GM12878 (cell line): ENCODE measurements around the gene TOB2. TPM values are rescaled to one million over a fixed set of nuclear protein-coding genes. Genes with fewer than 3 reads are reported as not detected.

ENCODE experiments used
- BHLHE40 ChIP-seq, 2 experiments: fragments of 450-650 bp in 1 of 2; IDR thresholded peaks; 2 replicates each; pipeline ENCODE4 v1.6.1; 2011 to 2017; ENCODE audit warnings: low read depth in 2 of 2, borderline replicate concordance in 1 of 2, improper control_type of control experiment in 1 of 2, low read length in 1 of 2, mild to moderate bottlenecking in 1 of 2
- CBFB ChIP-seq: IDR thresholded peaks from 2 replicates; pipeline ENCODE4 v1.6.1; 2016; ENCODE audit warnings: antibody characterized with exemption, low read depth
- ESRRA ChIP-seq: IDR thresholded peaks from 2 replicates; pipeline ENCODE4 v1.6.1; 2012; ENCODE audit warnings: mild to moderate bottlenecking, low read length, improper control_type of control experiment
- HDGF ChIP-seq: fragments of 450-650 bp; IDR thresholded peaks from 2 replicates; pipeline ENCODE4 v1.6.1; 2016; ENCODE audit warnings: antibody characterized with exemption
- IKZF2 ChIP-seq, 2 experiments: fragments of 450-650 bp; IDR thresholded peaks; 2 replicates each; pipeline ENCODE4 v1.6.1; 2017; ENCODE audit warnings: mild to moderate bottlenecking in 2 of 2, moderate library complexity in 2 of 2
- NFXL1 ChIP-seq: fragments of 450-650 bp; IDR thresholded peaks from 2 replicates; pipeline ENCODE4 v1.6.1; 2017; ENCODE audit warnings: antibody characterized with exemption, mild to moderate bottlenecking, borderline replicate concordance
- NFYB ChIP-seq: IDR thresholded peaks from 2 replicates; pipeline ENCODE4 v1.6.1; 2011; ENCODE audit warnings: low read depth, mild to moderate bottlenecking, low read length, improper control_type of control experiment, moderate library complexity; ENCODE audit not compliant: insufficient read depth
- RFX5 ChIP-seq: IDR thresholded peaks from 2 replicates; pipeline ENCODE4 v1.6.1; 2011; ENCODE audit warnings: low read depth, low read length, improper control_type of control experiment
- polyA plus RNA-seq, 11 experiments: library from polyadenylated mRNA; depleted of rRNA in 4 of 11; unstranded in 6 of 11; stranded (reverse) in 5 of 11; fragments of >200 nt; fragmentation: Nextera tagmentation in 4 of 11; fragmentation: Illumina TruSeq in 1 of 11; extraction: Ambion mirVana in 4 of 11; extraction: Trizol in 1 of 11; gene quantifications; 1 replicate in 1 of 11; 2 replicates in 10 of 11; pipeline versions ENCODE4 v1.2.1 to v1.2.3, GENCODE V29; 2011 to 2016; ENCODE audit warnings: inconsistent platforms in 2 of 11, missing spikeins in 2 of 11, low read depth in 1 of 11
- total RNA-seq, 4 experiments: library from RNA; depleted of rRNA in 3 of 4; stranded (reverse); fragments of >200 nt in 3 of 4; fragmentation: Illumina TruSeq in 1 of 4; extraction: Trizol in 1 of 4; gene quantifications; 2 replicates each; pipeline versions ENCODE4 v1.2.1 to v1.2.3, GENCODE V29; 2013 to 2021
- TF ChIP-seq, protein P1 (sequence below): fragments of 150-350 bp; IDR thresholded peaks from 2 replicates; pipeline ENCODE4 v1.6.1; 2014; ENCODE audit warnings: mild to moderate bottlenecking, low read depth, low read length
- TF ChIP-seq, protein P2 (sequence below): IDR thresholded peaks from 2 replicates; pipeline ENCODE4 v1.6.1; 2011; ENCODE audit warnings: borderline replicate concordance, low read depth, mild to moderate bottlenecking, moderate library complexity, mixed read lengths, low read length; ENCODE audit not compliant: insufficient read depth; ENCODE audit errors: extremely low read length
- TF ChIP-seq, protein P3 (sequence below): IDR thresholded peaks from 2 replicates; pipeline ENCODE4 v1.6.1; 2012; ENCODE audit warnings: low read depth, low read length, improper control_type of control experiment

TOB2 gene
- total and polyA plus RNA-seq, 10 of the 15 experiments (the other 5 are each of a cell fraction or from before 2014, with no cell fraction given), result 4.5 to 32.0 (median 15.1) TPM

DNA sequence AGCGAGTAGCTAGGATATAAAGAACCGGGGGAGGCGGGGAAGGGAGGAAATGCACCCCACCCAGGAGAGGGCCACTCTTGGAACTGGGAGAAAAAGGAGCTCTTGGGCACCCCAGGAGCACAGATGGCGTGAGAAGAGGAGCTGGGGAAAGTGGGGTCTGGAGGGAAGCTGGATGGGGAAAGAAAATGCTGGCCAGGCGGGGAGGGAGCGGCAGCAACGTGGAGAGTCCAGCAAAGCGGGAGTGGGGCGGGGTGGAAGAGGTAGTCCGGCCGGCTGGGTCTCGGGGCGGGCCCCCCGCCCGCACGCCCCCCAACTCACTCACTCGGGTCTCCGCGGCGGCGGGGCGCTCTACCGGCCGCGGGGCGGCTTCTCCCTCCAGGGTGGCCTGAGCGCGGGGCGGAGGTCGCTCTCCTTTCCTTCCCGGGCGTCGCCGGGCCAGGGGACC is 522 bp downstream of the TOB2 start (continued):
- TF ChIP-seq, protein P1, sequence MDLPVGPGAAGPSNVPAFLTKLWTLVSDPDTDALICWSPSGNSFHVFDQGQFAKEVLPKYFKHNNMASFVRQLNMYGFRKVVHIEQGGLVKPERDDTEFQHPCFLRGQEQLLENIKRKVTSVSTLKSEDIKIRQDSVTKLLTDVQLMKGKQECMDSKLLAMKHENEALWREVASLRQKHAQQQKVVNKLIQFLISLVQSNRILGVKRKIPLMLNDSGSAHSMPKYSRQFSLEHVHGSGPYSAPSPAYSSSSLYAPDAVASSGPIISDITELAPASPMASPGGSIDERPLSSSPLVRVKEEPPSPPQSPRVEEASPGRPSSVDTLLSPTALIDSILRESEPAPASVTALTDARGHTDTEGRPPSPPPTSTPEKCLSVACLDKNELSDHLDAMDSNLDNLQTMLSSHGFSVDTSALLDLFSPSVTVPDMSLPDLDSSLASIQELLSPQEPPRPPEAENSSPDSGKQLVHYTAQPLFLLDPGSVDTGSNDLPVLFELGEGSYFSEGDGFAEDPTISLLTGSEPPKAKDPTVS, result no peak
- TF ChIP-seq, protein P2, sequence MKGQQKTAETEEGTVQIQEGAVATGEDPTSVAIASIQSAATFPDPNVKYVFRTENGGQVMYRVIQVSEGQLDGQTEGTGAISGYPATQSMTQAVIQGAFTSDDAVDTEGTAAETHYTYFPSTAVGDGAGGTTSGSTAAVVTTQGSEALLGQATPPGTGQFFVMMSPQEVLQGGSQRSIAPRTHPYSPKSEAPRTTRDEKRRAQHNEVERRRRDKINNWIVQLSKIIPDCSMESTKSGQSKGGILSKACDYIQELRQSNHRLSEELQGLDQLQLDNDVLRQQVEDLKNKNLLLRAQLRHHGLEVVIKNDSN, result no peak
- TF ChIP-seq NFXL1 (no peak), RFX5 (no peak), CBFB (no peak), NFYB (no peak), BHLHE40 (IDR thresholded peaks at IDR 0.05; ENCODE audit: borderline replicate concordance in 1 of 2, low read depth in 2 of 2, low read length in 1 of 2) (no peak), IKZF2 (IDR thresholded peaks at IDR 0.05) (peak in 1 of 2 experiments; percentile 16; a peak in 2 of 4 replicates), ESRRA (no peak), HDGF (0 out of 2 replicates have a peak, but pooled peaks have one; percentile 22)
- TF ChIP-seq, protein P3, sequence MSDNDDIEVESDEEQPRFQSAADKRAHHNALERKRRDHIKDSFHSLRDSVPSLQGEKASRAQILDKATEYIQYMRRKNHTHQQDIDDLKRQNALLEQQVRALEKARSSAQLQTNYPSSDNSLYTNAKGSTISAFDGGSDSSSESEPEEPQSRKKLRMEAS, result no peak
